HFF-Myc (cell line): ENCODE measurements around the gene MCC.

ENCODE experiments used
- DNase-seq: peaks from one replicate; pipeline ENCODE4 v3.0.0-alpha.2; 2011; ENCODE audit warnings: low read depth; ENCODE audit errors: extremely low read depth
- H3K4me3 ChIP-seq: replicated peaks from 2 replicates; pipeline ENCODE4 v1.5.1; 2011; ENCODE audit warnings: low read depth, mild to moderate bottlenecking, control low read depth, low read length
- TF ChIP-seq, protein P1 (sequence below): IDR thresholded peaks from 2 replicates; pipeline ENCODE4 v1.5.1; 2012; ENCODE audit warnings: mild to moderate bottlenecking, low read depth, low read length, control low read depth; ENCODE audit errors: missing control alignments

The MCC gene

DNA sequence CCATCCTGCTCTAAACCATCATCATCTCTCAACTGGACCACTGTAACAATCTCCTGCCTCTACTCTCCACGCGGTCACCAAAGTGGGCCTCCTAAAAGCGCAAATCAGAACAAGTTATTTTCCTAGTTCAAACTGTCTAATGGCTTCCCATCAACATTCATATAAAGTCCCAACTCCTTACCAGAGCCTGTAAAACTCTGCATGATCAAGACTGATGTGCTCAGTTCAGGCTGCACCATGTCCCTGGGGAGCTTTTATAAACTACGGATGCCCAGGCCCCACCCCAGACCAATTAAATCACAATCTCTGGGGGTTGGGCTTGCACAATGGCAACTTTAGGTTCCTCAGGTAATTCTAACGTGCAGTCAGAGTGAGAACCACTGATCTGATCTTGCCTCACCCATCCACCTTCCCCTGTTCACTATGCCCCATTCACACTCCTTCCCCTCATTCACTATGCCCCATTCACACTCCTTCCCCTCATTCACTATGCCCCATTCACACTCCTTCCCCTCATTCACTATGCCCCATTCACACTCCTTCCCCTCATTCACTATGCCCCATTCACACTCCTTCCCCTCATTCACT, 382.5 kb downstream of the MCC start:
- no peak for DNase-seq
- no peak overlapping the region for H3K4me3 ChIP-seq
- TF ChIP-seq, protein P1, sequence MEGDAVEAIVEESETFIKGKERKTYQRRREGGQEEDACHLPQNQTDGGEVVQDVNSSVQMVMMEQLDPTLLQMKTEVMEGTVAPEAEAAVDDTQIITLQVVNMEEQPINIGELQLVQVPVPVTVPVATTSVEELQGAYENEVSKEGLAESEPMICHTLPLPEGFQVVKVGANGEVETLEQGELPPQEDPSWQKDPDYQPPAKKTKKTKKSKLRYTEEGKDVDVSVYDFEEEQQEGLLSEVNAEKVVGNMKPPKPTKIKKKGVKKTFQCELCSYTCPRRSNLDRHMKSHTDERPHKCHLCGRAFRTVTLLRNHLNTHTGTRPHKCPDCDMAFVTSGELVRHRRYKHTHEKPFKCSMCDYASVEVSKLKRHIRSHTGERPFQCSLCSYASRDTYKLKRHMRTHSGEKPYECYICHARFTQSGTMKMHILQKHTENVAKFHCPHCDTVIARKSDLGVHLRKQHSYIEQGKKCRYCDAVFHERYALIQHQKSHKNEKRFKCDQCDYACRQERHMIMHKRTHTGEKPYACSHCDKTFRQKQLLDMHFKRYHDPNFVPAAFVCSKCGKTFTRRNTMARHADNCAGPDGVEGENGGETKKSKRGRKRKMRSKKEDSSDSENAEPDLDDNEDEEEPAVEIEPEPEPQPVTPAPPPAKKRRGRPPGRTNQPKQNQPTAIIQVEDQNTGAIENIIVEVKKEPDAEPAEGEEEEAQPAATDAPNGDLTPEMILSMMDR, result no peak

DNA sequence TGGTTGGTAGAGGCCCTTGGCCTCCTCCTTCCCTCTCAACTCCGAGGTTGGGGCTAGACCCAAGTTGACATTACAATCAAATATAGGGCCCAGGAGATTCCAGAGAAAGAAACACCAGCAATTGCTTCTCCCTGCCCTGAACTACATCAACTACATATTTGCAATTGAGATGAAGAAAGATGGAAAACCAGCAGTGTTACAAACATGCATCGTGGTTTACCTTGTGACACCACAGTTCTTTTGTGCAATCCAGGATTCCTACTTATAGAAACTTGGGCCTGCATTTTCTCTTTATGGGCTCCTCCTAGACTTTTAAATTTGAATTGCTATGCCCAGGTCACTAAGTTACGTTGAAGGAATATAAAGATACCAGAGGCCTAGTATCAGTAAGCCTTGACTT, 384.9 kb downstream of the MCC start:
- TF ChIP-seq, protein P1, result no peak
- H3K4me3 ChIP-seq, result no peak overlapping the region
- DNase-seq, result no peak

DNA sequence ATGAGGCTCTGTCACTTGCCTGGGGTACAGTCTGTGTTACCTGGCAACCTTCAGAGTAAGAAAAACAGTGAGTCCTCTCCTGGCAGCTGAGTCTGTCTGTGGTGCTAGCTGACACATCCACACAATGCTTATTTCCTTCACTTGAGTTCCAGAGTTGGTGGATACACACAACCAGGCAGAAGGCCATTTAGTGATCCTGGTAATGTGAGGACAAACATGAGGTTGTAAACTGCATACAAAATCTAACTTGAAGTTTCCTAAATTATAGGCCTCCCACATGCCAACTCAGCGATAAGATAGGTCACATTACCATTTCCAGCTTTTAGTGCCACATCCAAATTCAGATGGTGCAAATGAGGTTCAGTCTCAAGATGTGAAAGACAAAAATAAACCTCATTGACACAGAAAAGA, 386.1 kb downstream of the MCC start:
- DNase-seq, result no peak
- H3K4me3 ChIP-seq, result no peak overlapping the region
- TF ChIP-seq, protein P1, result no peak

DNA sequence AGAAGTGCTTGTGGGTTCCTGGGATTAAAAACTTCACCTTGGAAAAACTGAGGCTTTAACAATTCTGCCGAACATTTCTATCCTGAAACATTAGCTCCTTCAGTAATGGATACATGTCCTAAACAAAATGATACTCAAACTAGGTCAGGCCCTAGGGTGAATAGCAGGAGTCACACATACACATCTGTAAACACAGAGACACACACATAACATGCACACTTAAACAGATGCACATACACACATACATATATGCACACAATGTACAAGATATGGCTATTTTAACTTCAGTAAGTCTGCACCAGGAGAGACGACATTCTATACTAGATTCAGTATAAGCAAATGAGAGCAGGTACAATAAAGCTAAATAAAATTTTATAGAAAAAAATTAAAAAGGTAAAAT, 387.3 kb downstream of the MCC start:
- TF ChIP-seq, protein P1, result no peak
- H3K4me3 ChIP-seq, result no peak overlapping the region
- no peak for DNase-seq

DNA sequence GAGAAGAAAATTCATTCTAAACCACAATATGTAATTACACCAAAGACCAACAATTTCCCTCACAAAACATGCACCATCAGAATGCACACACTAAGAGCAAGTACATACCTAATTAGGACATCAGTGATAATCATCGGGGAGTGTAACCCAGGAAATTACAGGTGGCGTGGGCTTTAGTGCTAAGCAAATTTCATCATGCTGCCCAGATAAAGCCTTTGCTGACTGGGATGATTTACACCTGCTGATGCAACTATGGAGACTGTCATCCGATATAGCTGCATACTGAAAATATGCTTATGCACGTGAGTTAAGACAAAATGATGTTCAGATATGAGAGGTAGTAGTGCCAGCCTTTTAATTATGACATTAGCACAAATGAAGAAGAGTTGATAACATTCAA, 388.4 kb downstream of the MCC start:
- no peak for DNase-seq
- TF ChIP-seq, protein P1, result no peak
- no peak overlapping the region for H3K4me3 ChIP-seq

DNA sequence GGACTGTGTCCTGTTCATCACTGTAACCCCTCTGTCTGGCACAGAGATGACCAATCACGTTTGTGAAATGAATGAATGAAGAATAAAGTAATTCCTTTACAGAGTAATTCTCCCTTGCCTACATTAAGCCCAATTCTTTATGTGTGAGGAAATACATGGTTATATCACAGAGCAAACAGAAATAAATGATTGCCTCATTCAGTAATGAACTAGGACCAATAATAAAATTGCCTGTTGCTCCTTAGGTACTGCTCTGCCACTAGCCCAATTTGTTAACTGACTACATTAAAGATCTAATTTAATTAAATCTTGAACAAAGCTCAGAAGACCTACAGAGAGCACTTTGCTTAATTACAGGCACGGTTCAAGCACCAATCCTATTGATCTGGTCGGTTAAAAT, 389.9 kb downstream of the MCC start:
- DNase-seq, result no peak
- TF ChIP-seq, protein P1, result no peak
- H3K4me3 ChIP-seq, result no peak overlapping the region

DNA sequence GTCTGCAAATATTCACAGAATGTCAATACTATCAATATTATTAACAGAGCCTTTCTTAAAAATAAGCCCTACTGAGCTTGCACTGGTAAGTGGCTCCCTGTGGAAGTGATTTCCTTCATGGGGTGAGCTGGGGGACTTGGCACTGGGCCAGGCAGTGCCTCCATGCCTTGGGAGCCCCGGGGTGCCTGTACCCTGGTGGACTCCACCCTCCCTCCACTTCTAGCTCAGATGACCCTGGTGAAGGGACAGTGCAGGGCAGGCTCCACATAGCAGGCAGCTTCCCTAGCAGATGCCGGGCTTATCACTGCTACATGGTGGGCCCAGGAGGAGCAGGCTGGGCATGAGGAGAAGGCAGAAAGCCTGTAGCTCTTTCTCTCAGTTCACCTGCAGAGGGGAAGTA, 392.4 kb downstream of the MCC start:
- no peak overlapping the region for H3K4me3 ChIP-seq
- TF ChIP-seq, protein P1, result no peak
- no peak for DNase-seq
